ENCODE data around the gene BCL2.

DNA sequence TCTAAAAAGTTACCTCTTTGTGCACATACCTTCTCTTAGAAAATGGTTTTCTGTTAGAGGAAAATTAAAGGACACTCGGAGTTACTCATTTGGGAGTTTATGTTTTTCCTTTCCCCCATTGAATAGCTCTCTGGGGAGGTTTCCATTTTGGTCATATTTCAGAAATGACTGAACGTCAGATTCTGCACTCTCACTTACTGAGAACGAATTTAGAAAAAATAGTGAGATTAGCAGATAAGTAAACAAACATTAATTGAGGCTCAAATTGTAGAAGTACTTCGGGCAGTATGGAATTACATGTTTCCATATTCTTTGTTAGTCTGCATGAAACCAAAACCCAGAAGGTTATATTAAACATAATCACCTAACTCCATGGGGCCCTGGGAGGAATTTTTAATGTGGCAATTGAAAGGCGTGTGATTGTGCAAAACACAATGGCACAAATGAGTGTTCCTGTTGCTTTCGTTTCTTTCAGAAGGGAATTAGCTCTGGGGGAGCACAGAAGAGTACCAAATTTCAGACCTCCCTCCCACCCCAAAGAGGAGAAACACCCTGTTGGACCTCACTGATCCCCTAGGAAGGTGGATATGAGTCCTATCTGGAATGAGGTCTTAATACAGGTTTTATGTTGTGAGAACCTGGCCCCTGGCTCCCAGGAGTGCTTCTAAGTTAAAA lies 212.3 kb downstream of the BCL2 start:
- no peak for TF ChIP-seq POLR2A (IDR thresholded peaks at IDR 0.05; ENCODE audit: low read depth, low read length)
- no peak for TF ChIP-seq POLR2AphosphoS5 (IDR thresholded peaks at IDR 0.05; ENCODE audit: low read depth, low read length)

All from GM12892 (cell line).